Ascending aorta (tissue), 2 donors: ENCODE results near the gene SLC15A3. TPM values are rescaled to one million over a fixed set of nuclear protein-coding genes. Genes with fewer than 3 reads are reported as not detected.

Experiments
- DNase-seq, 2 donors: peaks; one replicate each; pipeline ENCODE4 v3.0.0-alpha.2; 2019; ENCODE audit warnings: low spot score in 2 of 2
- H3K27ac ChIP-seq, 2 donors: fragments of 200-600 bp; sonication (generic); one replicate each; pipeline ENCODE4 v1.5.1; 2016 to 2017; ENCODE audit warnings: mild to moderate bottlenecking in 1 of 2
- H3K27me3 ChIP-seq: fragments of 200-600 bp; sonication (generic); one replicate; pipeline ENCODE4 v1.5.1; 2017
- H3K36me3 ChIP-seq, 2 donors: fragments of 200-600 bp; sonication (generic); one replicate each; pipeline ENCODE4 v1.5.1; 2016
- H3K4me1 ChIP-seq, 2 donors: fragments of 200-600 bp; sonication (generic); one replicate each; pipeline ENCODE4 v1.5.1; 2016 to 2017; ENCODE audit warnings: mild to moderate bottlenecking in 1 of 2
- H3K4me3 ChIP-seq, 2 donors: fragments of 200-600 bp; sonication (generic); one replicate each; pipeline ENCODE4 v1.5.1; 2016 to 2017; ENCODE audit warnings: mild to moderate bottlenecking in 1 of 2
- H3K9me3 ChIP-seq, 2 donors: fragments of 200-600 bp; sonication (generic); one replicate each; pipeline ENCODE4 v1.5.1; 2016
- intact Hi-C: fragments of 100-400 bp; cut with DNase I; formaldehyde crosslinking; loops from one replicate; pipeline ENCODE4 v1.15.1; 2023
- total RNA-seq: library from RNA; depleted of rRNA; stranded (reverse); fragments of >200 nt; gene quantifications from one replicate; pipeline ENCODE4 v1.1.0, GENCODE V29; 2016
- TF ChIP-seq, protein P1 (sequence below), 3 experiments: fragments of 200-600 bp in 2 of 3; fragments of 450-650 bp in 1 of 3; sonication (generic) in 2 of 3; IDR thresholded peaks; one replicate each; pipeline ENCODE4 v1.5.1; 2016 to 2019; ENCODE audit warnings: antibody characterized with exemption in 3 of 3, mild to moderate bottlenecking in 1 of 3, moderate library complexity in 1 of 3

Gene SLC15A3
- 27.1 TPM for total RNA-seq

DNA sequence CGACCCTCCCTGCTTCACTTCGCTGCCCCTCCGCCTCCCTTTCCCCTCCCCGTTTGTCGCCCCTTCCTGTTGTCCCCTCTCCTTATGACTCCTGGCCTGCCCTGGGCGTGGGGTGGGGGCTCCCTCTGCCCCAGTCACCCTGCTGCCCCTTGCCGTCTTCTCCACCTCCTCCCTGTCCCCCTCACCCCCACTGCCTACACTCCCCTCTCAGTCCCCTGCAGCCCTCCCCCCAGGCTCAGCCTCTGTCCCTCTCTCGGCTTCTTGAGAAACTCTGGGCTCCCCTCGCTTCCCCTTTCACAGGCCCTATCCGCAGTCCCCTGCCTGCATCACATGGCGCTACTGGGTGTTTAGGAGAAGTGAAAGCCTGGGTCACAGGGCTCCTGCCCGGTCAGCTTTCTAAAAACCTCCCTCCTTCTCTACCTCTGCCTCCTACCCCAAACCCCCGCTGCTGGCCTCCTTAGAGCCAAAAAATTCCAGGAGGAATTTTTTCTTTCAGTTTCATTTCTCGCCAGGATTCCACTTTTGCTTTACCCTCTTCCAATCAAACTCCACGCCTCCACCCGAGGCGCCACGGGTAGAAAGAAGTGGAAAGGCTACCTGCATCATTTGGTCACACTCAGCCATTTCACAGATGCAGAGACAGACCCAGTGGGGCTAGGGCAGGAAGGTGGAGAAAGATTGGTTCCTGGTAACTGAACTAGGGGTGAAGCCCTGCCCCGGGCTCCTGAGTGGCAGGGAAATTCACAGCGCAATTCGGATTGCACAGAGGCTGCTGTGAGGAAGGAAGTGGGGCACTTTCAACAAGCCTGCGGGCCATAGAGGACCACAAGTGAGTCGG lies at the start of gene SLC15A3:
SLC15A3 (minus strand) TSS at position 273 of the 838 bp plus-strand sequence. CDS start 625 bp downstream, outside the sequence.
- peak; percentile 76 to 84 for DNase-seq
- H3K27me3 ChIP-seq, result no peaks in the 10 kb centered on the region
- H3K9me3 ChIP-seq, result no peaks in the 10 kb centered on the region
- H3K4me1 ChIP-seq, result peaks cover 5 to 6% of the 10 kb centered on the region in 2 donors
- peak within 1 kb of the TSS; percentile 78 to 82 for H3K27ac ChIP-seq
- intact Hi-C loops, result loop anchor here (5.0 kb wide), 1 partner anchor 35 kb away; no protein-coding TSS in a partner anchor
- no peaks in the 10 kb centered on the region for H3K36me3 ChIP-seq
- H3K4me3 ChIP-seq, result peak within 1 kb of the TSS; percentile 56 to 78
- TF ChIP-seq, protein P1, sequence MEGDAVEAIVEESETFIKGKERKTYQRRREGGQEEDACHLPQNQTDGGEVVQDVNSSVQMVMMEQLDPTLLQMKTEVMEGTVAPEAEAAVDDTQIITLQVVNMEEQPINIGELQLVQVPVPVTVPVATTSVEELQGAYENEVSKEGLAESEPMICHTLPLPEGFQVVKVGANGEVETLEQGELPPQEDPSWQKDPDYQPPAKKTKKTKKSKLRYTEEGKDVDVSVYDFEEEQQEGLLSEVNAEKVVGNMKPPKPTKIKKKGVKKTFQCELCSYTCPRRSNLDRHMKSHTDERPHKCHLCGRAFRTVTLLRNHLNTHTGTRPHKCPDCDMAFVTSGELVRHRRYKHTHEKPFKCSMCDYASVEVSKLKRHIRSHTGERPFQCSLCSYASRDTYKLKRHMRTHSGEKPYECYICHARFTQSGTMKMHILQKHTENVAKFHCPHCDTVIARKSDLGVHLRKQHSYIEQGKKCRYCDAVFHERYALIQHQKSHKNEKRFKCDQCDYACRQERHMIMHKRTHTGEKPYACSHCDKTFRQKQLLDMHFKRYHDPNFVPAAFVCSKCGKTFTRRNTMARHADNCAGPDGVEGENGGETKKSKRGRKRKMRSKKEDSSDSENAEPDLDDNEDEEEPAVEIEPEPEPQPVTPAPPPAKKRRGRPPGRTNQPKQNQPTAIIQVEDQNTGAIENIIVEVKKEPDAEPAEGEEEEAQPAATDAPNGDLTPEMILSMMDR (IDR thresholded peaks at IDR 0.05), result no peak

DNA sequence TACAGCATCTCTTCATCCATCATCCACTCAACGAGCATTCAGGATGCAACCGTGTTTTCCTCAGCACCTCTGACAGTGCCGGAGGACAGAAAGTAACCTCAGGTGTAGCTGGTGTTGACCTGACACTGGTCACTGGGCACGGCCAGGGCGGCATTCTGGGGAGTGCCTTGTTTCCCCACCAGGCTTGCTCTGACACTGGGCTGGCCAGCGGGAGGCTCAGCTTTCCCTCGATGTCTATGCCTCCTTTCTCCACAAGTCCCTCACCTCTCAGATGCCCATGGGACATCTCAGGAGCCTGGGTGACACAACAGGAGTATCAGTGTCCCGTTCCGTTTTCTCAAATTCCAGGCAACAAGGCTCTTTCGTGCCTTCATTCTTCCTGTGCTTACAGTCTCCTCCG lies 48.5 kb upstream of the SLC15A3 start:
- no peaks in the 10 kb centered on the region for H3K27me3 ChIP-seq
- no peaks in the 10 kb centered on the region for H3K9me3 ChIP-seq
- no peak overlapping the region for H3K27ac ChIP-seq
- H3K36me3 ChIP-seq, result no peaks in the 10 kb centered on the region
- no peak overlapping the region for H3K4me3 ChIP-seq
- no peaks in the 10 kb centered on the region for H3K4me1 ChIP-seq
- DNase-seq, result no peak
- TF ChIP-seq, protein P1 (IDR thresholded peaks at IDR 0.05), result no peak
- intact Hi-C loops, result no loop called here

DNA sequence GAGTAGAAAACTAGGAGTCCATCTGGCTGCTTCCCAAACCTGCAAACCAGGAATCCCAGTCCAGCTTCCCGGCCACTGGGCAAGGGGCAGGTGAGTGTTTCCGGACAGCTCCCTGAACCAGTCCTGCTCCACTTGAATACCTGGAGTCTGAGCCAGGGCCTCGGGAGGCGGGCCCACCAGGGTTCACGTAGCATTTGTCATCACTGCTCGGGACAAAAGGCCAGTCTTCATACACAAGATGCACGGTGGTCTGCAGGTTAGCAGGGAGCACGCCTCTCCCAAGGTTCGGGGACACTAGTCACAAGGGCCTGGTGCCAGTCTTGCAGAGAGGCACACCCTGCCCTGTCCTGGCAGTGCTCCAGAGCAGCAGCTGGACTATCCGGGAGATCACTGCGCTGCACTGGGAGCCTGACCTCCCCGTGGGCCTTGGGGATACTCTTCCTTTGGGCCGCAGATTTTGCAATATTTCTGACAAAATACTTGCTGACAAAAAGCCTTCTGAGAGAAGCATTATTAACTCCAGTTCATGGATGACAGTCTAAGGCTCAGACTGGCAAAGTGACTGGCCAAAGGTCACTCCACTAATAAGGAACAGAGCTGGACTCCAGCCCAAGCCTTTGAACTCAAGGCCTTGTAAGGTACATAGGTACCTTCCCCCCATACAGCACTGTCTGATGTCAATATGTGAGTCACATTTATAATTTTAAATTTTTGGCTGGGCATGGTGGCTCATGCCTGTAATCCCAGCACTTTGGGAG lies 44.6 kb upstream of the SLC15A3 start:
- DNase-seq, result no peak
- no peaks in the 10 kb centered on the region for H3K9me3 ChIP-seq
- no peaks in the 10 kb centered on the region for H3K4me1 ChIP-seq
- intact Hi-C loops, result no loop called here
- H3K36me3 ChIP-seq, result no peaks in the 10 kb centered on the region
- H3K4me3 ChIP-seq, result no peak overlapping the region
- H3K27ac ChIP-seq, result no peak overlapping the region
- H3K27me3 ChIP-seq, result no peaks in the 10 kb centered on the region
- TF ChIP-seq, protein P1 (IDR thresholded peaks at IDR 0.05), result no peak

DNA sequence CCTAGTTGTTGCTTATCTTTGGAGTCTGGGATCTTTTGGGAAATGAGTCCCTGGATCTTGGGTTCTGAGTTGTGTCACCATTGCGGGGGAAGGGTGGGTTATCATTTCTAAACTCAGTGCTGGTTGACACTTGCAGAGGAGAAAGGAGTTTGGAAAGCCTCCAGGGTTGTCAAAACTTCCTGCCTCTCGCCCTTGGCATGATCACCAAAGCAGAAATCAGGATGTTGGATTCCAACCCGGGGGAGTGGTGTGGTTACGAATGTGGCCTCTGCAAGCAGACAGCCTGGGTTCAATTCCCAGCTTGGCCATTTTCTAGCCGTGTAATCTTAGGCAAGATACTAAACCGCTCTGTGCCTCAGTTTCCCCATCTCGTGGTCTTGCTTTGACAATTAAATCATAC lies 43.8 kb upstream of the SLC15A3 start:
- DNase-seq, result no peak
- Histone ChIP-seq H3K9me3 (no peaks in the 10 kb centered on the region), H3K4me1 (no peaks in the 10 kb centered on the region), H3K27ac (no peak overlapping the region), H3K27me3 (no peaks in the 10 kb centered on the region), H3K36me3 (no peaks in the 10 kb centered on the region), H3K4me3 (no peak overlapping the region)
- TF ChIP-seq, protein P1 (IDR thresholded peaks at IDR 0.05), result no peak
- intact Hi-C loops, result no loop called here

DNA sequence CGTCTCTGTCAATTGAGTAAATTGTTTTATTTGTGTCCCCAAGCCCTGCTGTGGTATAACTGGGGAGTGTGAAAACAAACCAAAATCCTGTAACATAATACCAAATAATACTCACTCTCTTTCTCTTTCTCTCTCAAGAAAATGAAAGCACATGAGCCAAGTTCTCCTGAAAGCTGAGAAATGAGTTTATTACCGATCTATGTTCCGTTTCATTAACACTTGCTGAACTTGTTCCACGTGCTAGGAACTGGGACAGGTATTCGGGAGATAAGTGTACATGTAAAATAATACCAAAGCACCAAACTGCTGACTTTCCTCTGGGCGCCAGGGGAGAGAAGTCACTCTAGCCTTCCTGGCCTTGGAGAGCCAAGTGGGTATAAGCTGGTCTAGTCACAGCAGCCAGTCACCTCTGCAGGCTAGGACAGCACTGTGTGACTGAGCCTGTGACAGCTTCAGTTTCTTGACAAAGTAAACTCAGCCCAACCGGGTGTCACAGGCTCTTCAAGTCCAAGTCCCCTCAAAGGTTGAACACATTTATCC lies 42.6 kb upstream of the SLC15A3 start:
- no peak overlapping the region for H3K4me3 ChIP-seq
- H3K36me3 ChIP-seq, result no peaks in the 10 kb centered on the region
- intact Hi-C loops, result no loop called here
- H3K4me1 ChIP-seq, result no peaks in the 10 kb centered on the region
- TF ChIP-seq, protein P1 (IDR thresholded peaks at IDR 0.05), result no peak
- DNase-seq, result no peak
- H3K9me3 ChIP-seq, result no peaks in the 10 kb centered on the region
- no peaks in the 10 kb centered on the region for H3K27me3 ChIP-seq
- H3K27ac ChIP-seq, result no peak overlapping the region
